Skin of body (tissue), 2 donors: ENCODE results near the gene LRPAP1. TPM values are rescaled to one million over a fixed set of nuclear protein-coding genes. Genes with fewer than 3 reads are reported as not detected.
"Not testable (repeated sequence)": the region's sequence is repeated elsewhere in the genome, so short reads cannot be mapped to it uniquely, and the experiment has no call there.

Experiments used
- DNase-seq: peaks from one replicate; lab custom pipeline; 2025; lab: John Stamatoyannopoulos, UW
- total RNA-seq: library from RNA; depleted of rRNA; stranded (reverse); fragments of >200 nt; gene quantifications from one replicate; pipeline ENCODE4 v1.2.3, GENCODE V29; 2014

The LRPAP1 gene
- total RNA-seq, 1 donor from 2014 or later = 38.8 TPM

GRCh38 chr4:3562127-3562526 is 29.9 kb upstream of the LRPAP1 start:
- not testable (repeated sequence) for DNase-seq

- not testable (repeated sequence) for DNase-seq
These were observed 28.2 kb upstream of the LRPAP1 start for GRCh38 chr4:3560465-3560864.

GRCh38 chr4:3559381-3560290 is 27.4 kb upstream of the LRPAP1 start:
- not testable (repeated sequence) for DNase-seq

GRCh38 chr4:3558514-3558836 is 26.3 kb upstream of the LRPAP1 start:
- not testable (repeated sequence) for DNase-seq

GRCh38 chr4:3557676-3558513 is 25.7 kb upstream of the LRPAP1 start:
- DNase-seq = not testable (repeated sequence)

GRCh38 chr4:3557088-3557492 is 24.9 kb upstream of the LRPAP1 start:
- DNase-seq = not testable (repeated sequence)

- not testable (repeated sequence) for DNase-seq
These were observed 24.1 kb upstream of the LRPAP1 start for GRCh38 chr4:3556244-3556867.

- not testable (repeated sequence) for DNase-seq
These were observed 23.3 kb upstream of the LRPAP1 start for GRCh38 chr4:3555459-3556070.

- DNase-seq = not testable (repeated sequence)
These were observed 19.1 kb upstream of the LRPAP1 start for GRCh38 chr4:3551366-3551765.

- DNase-seq = not testable (repeated sequence)
These were observed 18.6 kb upstream of the LRPAP1 start for GRCh38 chr4:3550792-3551325.

- DNase-seq = not testable (repeated sequence)
These were observed 17.8 kb upstream of the LRPAP1 start for GRCh38 chr4:3550041-3550440.

GRCh38 chr4:3549694-3550001 is 17.4 kb upstream of the LRPAP1 start:
- not testable (repeated sequence) for DNase-seq

GRCh38 chr4:3548991-3549693 is 16.9 kb upstream of the LRPAP1 start:
- not testable (repeated sequence) for DNase-seq

GRCh38 chr4:3546721-3547120 is 14.5 kb upstream of the LRPAP1 start:
- not testable (repeated sequence) for DNase-seq

GRCh38 chr4:3545351-3545750 is 13.1 kb upstream of the LRPAP1 start:
- DNase-seq = not testable (repeated sequence)

GRCh38 chr4:3544259-3545025 is 12.2 kb upstream of the LRPAP1 start:
- DNase-seq = not testable (repeated sequence)

- DNase-seq = not testable (repeated sequence)
These were observed 11.2 kb upstream of the LRPAP1 start for GRCh38 chr4:3543415-3543814.

GRCh38 chr4:3538906-3539305 is 6.7 kb upstream of the LRPAP1 start:
- DNase-seq = not testable (repeated sequence)

GRCh38 chr4:3535812-3536211 is 3.6 kb upstream of the LRPAP1 start:
- DNase-seq = not testable (repeated sequence)

GRCh38 chr4:3533423-3533820 is 1.2 kb upstream of the LRPAP1 start:
- DNase-seq = no peak
